ENCODE measurements around the gene ATG9B. TPM values are rescaled to one million over a fixed set of nuclear protein-coding genes. Genes with fewer than 3 reads are reported as not detected.

The ATG9B gene
- total and polyA plus RNA-seq, 2 of the 13 experiments (the other 11 are each of a cell fraction or from before 2014, with no cell fraction given), result 0.24 TPM; not detected in 1

DNA sequence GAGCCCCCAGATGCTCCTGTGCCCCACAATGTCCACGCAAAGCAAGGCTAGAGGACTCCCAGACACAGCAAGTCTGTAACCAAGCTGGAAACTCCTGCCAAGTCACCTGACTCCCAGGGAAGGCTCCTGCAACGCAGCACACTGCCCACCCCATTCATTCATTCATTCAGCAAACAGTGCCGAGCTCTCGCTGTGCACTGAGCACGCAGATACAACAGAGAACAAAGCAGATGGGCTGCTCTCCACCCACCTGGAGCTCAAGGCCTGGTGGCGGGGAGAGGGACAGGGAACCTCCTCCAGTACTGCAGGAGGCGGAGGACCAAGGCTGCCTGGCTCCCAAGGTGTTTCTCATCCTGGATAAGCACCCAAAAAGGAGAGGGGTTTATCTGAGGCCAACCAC lies 54.8 kb downstream of the ATG9B start:
- POLR2A ChIA-PET, result no interaction called here
- 5% methylated on average over 3 of the region's 7 CpGs for WGBS (ENCODE audit: low lambda C conversion rate)
- TF ChIP-seq FOXM1 (CRISPR knock-in tag; IDR thresholded peaks at IDR 0.05) (no peak), SETDB1 (CRISPR knock-in tag; IDR thresholded peaks at IDR 0.05; ENCODE audit: borderline replicate concordance) (no peak), TBL1XR1 (IDR thresholded peaks at IDR 0.05; ENCODE audit: borderline replicate concordance, low read length, partially characterized antibody) (no peak), DPF2 (CRISPR knock-in tag; IDR thresholded peaks at IDR 0.05; ENCODE audit: borderline replicate concordance, low read depth) (no peak), BHLHE40 (IDR thresholded peaks at IDR 0.05; ENCODE audit: low read length) (no peak), HNF1B (CRISPR knock-in tag; IDR thresholded peaks at IDR 0.05) (no peak), ZNF10 (CRISPR knock-in tag; IDR thresholded peaks at IDR 0.05; ENCODE audit: borderline replicate concordance, low read depth) (no peak), ZNF275 (CRISPR knock-in tag; IDR thresholded peaks at IDR 0.05; ENCODE audit: borderline replicate concordance) (no peak), MAF1 (CRISPR knock-in tag; IDR thresholded peaks at IDR 0.05; ENCODE audit: borderline replicate concordance) (no peak), JUND (CRISPR knock-in tag; IDR thresholded peaks at IDR 0.05) (no peak), KDM6A (CRISPR knock-in tag; IDR thresholded peaks at IDR 0.05; ENCODE audit: low read depth) (no peak), DR1 (CRISPR knock-in tag; IDR thresholded peaks at IDR 0.05) (no peak), ZNF451 (CRISPR knock-in tag; IDR thresholded peaks at IDR 0.05) (no peak), NCOR1 (IDR thresholded peaks at IDR 0.05; ENCODE audit: borderline replicate concordance, low read length) (no peak), ZNF296 (CRISPR knock-in tag; conservative IDR thresholded peaks at IDR 0.05) (no peak), ZNF225 (CRISPR knock-in tag; IDR thresholded peaks at IDR 0.05) (no peak)
- TF ChIP-seq, protein P1, sequence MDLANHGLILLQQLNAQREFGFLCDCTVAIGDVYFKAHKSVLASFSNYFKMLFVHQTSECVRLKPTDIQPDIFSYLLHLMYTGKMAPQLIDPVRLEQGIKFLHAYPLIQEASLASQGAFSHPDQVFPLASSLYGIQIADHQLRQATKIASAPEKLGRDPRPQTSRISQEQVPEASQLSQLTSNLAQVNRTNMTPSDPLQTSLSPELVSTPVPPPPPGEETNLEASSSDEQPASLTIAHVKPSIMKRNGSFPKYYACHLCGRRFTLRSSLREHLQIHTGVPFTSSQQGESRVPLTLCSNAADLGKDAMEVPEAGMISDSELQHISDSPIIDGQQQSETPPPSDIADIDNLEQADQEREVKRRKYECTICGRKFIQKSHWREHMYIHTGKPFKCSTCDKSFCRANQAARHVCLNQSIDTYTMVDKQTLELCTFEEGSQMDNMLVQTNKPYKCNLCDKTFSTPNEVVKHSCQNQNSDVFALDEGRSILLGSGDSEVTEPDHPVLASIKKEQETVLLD (CRISPR knock-in tag; IDR thresholded peaks at IDR 0.05; ENCODE audit: low read depth), result no peak
- TF ChIP-seq, protein P2, sequence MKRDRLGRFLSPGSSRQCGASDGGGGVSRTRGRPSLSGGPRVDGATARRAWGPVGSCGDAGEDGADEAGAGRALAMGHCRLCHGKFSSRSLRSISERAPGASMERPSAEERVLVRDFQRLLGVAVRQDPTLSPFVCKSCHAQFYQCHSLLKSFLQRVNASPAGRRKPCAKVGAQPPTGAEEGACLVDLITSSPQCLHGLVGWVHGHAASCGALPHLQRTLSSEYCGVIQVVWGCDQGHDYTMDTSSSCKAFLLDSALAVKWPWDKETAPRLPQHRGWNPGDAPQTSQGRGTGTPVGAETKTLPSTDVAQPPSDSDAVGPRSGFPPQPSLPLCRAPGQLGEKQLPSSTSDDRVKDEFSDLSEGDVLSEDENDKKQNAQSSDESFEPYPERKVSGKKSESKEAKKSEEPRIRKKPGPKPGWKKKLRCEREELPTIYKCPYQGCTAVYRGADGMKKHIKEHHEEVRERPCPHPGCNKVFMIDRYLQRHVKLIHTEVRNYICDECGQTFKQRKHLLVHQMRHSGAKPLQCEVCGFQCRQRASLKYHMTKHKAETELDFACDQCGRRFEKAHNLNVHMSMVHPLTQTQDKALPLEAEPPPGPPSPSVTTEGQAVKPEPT (CRISPR knock-in tag; IDR thresholded peaks at IDR 0.05; ENCODE audit: low read depth), result no peak
- TF ChIP-seq, protein P3, sequence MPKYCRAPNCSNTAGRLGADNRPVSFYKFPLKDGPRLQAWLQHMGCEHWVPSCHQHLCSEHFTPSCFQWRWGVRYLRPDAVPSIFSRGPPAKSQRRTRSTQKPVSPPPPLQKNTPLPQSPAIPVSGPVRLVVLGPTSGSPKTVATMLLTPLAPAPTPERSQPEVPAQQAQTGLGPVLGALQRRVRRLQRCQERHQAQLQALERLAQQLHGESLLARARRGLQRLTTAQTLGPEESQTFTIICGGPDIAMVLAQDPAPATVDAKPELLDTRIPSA (CRISPR knock-in tag; IDR thresholded peaks at IDR 0.05; ENCODE audit: borderline replicate concordance), result no peak

More for the DNA sequence above, 54.8 kb downstream of the ATG9B start:
- Histone ChIP-seq H2AFZ (ENCODE audit: low read length) (no peak overlapping the region), H3K9ac (ENCODE audit: insufficient read depth, low read depth, low read length) (no peak overlapping the region), H3K4me2 (ENCODE audit: low read depth, low read length) (no peak overlapping the region), H4K20me1 (ENCODE audit: insufficient read depth, low read length) (0 out of 2 replicates have a peak, but pooled peaks cover 2% of the 10 kb centered on the region), H3K79me2 (ENCODE audit: insufficient read depth, low read length) (no peaks in the 10 kb centered on the region), H3K36me3 (replicated peaks in 1 of 2; ENCODE audit: control insufficient read depth in 1 of 2, insufficient read depth in 2 of 2, low read length in 2 of 2) (no peaks in the 10 kb centered on the region), H3K4me1 (ENCODE audit: insufficient read depth, low read length) (no peaks in the 10 kb centered on the region), H3K27ac (ENCODE audit: extremely low read length, insufficient read depth, low read length) (no peak overlapping the region), H3K27me3 (ENCODE audit: control insufficient read depth in 1 of 2, insufficient read depth in 2 of 2, low read length in 2 of 2) (peaks cover 21 to 89% of the 10 kb centered on the region in 2 experiments), H3K9me3 (ENCODE audit: low read length) (no peaks in the 10 kb centered on the region), H3K4me3 (replicated peaks in 1 of 3; ENCODE audit: insufficient read depth in 1 of 3, low read depth in 2 of 3, low read length in 3 of 3) (no peak overlapping the region)
- in situ Hi-C loops (cut with HindIII; ENCODE audit: extremely low pct_ligation_motif_present, low pct_unique_long_range_greater_than_20kb), result no loop called here
- intact Hi-C loops (cut with micrococcal nuclease; ENCODE audit: unreplicated experiment), result no loop called here
- DNase-seq (ENCODE audit: low spot score), result no peak
- CTCF ChIA-PET (ENCODE audit: low intra/inter-chr PET ratio, low total read pairs), result no interaction called here
- no peak for ATAC-seq
- no TSS peak for BruUV-seq (replicated peaks)
- FAIRE-seq, result no peak
